ENCODE measurements around the gene SPOCK2. TPM values are rescaled to one million over a fixed set of nuclear protein-coding genes. Genes with fewer than 3 reads are reported as not detected.

SPOCK2 gene
- total RNA-seq, 1 experiment from 2014 or later: 1.8 TPM

DNA sequence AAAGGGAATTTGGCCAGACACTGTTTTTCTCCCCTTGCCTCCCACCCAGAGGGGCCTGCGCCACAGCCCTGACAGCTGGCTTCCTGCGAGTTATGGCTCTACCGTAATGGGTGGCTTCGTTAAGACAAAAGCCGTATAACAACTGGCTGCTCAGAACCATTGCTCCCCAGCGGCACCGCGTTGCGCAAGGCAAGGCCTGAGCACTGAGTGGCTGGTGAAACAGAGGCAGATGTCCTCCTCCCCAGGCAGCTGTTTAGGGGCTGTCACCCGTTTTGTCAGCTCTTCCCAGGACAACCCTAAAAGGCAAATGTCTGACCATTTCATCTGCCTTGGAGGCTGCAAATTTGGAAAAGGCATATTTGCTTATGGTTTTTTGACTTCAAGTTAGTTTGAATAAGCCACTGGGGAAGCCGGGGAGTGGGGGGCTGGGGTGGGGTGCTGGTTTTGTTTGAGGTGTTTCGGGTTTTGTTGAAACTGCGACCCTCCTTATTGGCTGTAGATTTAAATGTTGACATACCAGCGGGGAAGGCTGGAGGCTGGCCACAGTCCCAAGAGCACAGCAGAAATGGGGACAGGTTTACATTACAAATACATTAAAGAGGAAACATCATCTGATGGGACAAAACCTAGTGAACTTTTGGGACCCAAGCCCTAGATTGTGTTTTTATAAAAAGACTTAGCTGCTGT is 681 bp upstream of the SPOCK2 start:
- Histone ChIP-seq H3K14ac (ENCODE audit: insufficient read depth, low read length) (no peak overlapping the region), H3K23ac (ENCODE audit: insufficient read length, low read depth, low read length) (no peak overlapping the region), H4K8ac (replicated peaks; ENCODE audit: insufficient read length, low read depth, low read length) (no peak overlapping the region), H3K4ac (ENCODE audit: low read depth, low read length) (no peak overlapping the region), H2BK15ac (ENCODE audit: low read depth, low read length) (no peak overlapping the region), H3K79me2 (ENCODE audit: insufficient read depth, low read length) (no peaks in the 10 kb centered on the region), H3K9me3 (ENCODE audit: control insufficient read depth, low read depth, low read length) (no peaks in the 10 kb centered on the region), H3K4me2 (ENCODE audit: insufficient read depth, insufficient read length, low read length) (peak overlapping the region; percentile 93), H3K23me2 (ENCODE audit: insufficient read length, low read depth, low read length, poor library complexity, severe bottlenecking) (peaks cover 20% of the 10 kb centered on the region), H2BK5ac (ENCODE audit: insufficient read length, low read length) (no peak overlapping the region), H2BK120ac (ENCODE audit: low read depth, low read length, poor library complexity, severe bottlenecking) (no peak overlapping the region), H3K4me1 (ENCODE audit: insufficient read depth, low read length) (no peaks in the 10 kb centered on the region), H2AFZ (ENCODE audit: low read length) (no peak overlapping the region), H2AK5ac (ENCODE audit: insufficient read length, low read length) (no peak overlapping the region), H4K91ac (ENCODE audit: insufficient read length, low read depth, low read length) (no peak overlapping the region), H3K56ac (ENCODE audit: insufficient read length, low read depth, low read length) (no peak overlapping the region), H3T11ph (ENCODE audit: low read length) (no peak overlapping the region), H3K79me1 (ENCODE audit: insufficient read depth, low read depth, low read length, poor library complexity, severe bottlenecking) (no peaks in the 10 kb centered on the region), H2BK20ac (ENCODE audit: low read depth, low read length, poor library complexity, severe bottlenecking) (no peak overlapping the region), H3K27me3 (ENCODE audit: insufficient read depth, low read length) (peaks cover 19% of the 10 kb centered on the region; the same call in 1 of the 2 replicates), H3K9ac (ENCODE audit: extremely low read depth, insufficient read length, low read length) (no peak overlapping the region), H2BK12ac (ENCODE audit: insufficient read length, low read depth, low read length) (no peak overlapping the region), H4K5ac (ENCODE audit: insufficient read length, low read depth, low read length) (no peak overlapping the region), H3K27ac (ENCODE audit: insufficient read length, low read depth, low read length) (no peak overlapping the region), H3K18ac (ENCODE audit: insufficient read length, low read depth, low read length) (no peak overlapping the region), H4K20me1 (ENCODE audit: control insufficient read depth, insufficient read depth, insufficient read length) (no peaks in the 10 kb centered on the region)
- peak; percentile 57 for DNase-seq
- H3K36me3 Mint-ChIP-seq (ENCODE audit: insufficient read depth in 1 of 3, low read depth in 3 of 3): no peaks in the 10 kb centered on the region; a peak in 1 of 7 replicates
- peaks cover 56% of the 10 kb centered on the region for H3K27me3 Mint-ChIP-seq (ENCODE audit: low read depth)
- peaks cover 22 to 26% of the 10 kb centered on the region in 2 experiments for H3K4me1 Mint-ChIP-seq
- no peak overlapping the region for H3K27ac Mint-ChIP-seq
- TF ChIP-seq, protein P1, sequence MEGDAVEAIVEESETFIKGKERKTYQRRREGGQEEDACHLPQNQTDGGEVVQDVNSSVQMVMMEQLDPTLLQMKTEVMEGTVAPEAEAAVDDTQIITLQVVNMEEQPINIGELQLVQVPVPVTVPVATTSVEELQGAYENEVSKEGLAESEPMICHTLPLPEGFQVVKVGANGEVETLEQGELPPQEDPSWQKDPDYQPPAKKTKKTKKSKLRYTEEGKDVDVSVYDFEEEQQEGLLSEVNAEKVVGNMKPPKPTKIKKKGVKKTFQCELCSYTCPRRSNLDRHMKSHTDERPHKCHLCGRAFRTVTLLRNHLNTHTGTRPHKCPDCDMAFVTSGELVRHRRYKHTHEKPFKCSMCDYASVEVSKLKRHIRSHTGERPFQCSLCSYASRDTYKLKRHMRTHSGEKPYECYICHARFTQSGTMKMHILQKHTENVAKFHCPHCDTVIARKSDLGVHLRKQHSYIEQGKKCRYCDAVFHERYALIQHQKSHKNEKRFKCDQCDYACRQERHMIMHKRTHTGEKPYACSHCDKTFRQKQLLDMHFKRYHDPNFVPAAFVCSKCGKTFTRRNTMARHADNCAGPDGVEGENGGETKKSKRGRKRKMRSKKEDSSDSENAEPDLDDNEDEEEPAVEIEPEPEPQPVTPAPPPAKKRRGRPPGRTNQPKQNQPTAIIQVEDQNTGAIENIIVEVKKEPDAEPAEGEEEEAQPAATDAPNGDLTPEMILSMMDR (conservative IDR thresholded peaks at IDR 0.05): no peak
- WGBS (ENCODE audit: extremely low coverage, insufficient read length, low lambda C conversion rate): no CpG with 5 or more reads among the region's 14 CpGs
- peak overlapping the region; percentile 71 to 88; a peak in 4 of 5 replicates for H3K4me3 Mint-ChIP-seq
- peaks cover 0 to 2% of the 10 kb centered on the region in 2 experiments; a peak in 3 of 5 replicates for H3K9me3 Mint-ChIP-seq
